Mononuclear cell (primary cell): ENCODE results near the gene DLEC1. TPM values are rescaled to one million over a fixed set of nuclear protein-coding genes. Genes with fewer than 3 reads are reported as not detected.

ENCODE experiments used
- H3K27me3 ChIP-seq: 2 replicates; pipeline ENCODE4 v1.6.0; 2011; ENCODE audit warnings: low read length, control low read depth; ENCODE audit not compliant: insufficient read depth
- H3K4me1 ChIP-seq: 2 replicates; pipeline ENCODE4 v1.5.1; 2011; ENCODE audit warnings: mild to moderate bottlenecking, low read length, control low read depth; ENCODE audit not compliant: insufficient read depth
- H3K4me3 ChIP-seq: 2 replicates; pipeline ENCODE4 v1.5.1; 2011; ENCODE audit warnings: mild to moderate bottlenecking, low read length, moderate library complexity
- H3K9me3 ChIP-seq: 2 replicates; pipeline ENCODE4 v1.5.1; 2011; ENCODE audit warnings: low read depth, mild to moderate bottlenecking, control low read depth, low read length
- total RNA-seq: library from RNA; depleted of rRNA; stranded (reverse); fragments of >200 nt; gene quantifications from one replicate; pipeline ENCODE4 v1.2.3, GENCODE V29; 2012

The DLEC1 gene
- total RNA-seq, 1 donor: 1.7 TPM

GRCh38 chr3:38006445-38006995 lies 32.5 kb upstream of the DLEC1 start:
- H3K9me3 ChIP-seq: no peaks in the 10 kb centered on the region
- peaks cover 7% of the 10 kb centered on the region for H3K4me1 ChIP-seq
- H3K4me3 ChIP-seq: no peak overlapping the region
- H3K27me3 ChIP-seq: no peaks in the 10 kb centered on the region

GRCh38 chr3:38007754-38008090 lies 31.3 kb upstream of the DLEC1 start:
- H3K4me3 ChIP-seq: no peak overlapping the region
- H3K27me3 ChIP-seq: no peaks in the 10 kb centered on the region
- peaks cover 7% of the 10 kb centered on the region for H3K4me1 ChIP-seq
- H3K9me3 ChIP-seq: no peaks in the 10 kb centered on the region

- Histone ChIP-seq H3K4me1 (peaks cover 7% of the 10 kb centered on the region), H3K4me3 (no peak overlapping the region), H3K27me3 (no peaks in the 10 kb centered on the region), H3K9me3 (no peaks in the 10 kb centered on the region)
Observed at GRCh38 chr3:38008191-38008701, 30.8 kb upstream of the DLEC1 start.

DNA sequence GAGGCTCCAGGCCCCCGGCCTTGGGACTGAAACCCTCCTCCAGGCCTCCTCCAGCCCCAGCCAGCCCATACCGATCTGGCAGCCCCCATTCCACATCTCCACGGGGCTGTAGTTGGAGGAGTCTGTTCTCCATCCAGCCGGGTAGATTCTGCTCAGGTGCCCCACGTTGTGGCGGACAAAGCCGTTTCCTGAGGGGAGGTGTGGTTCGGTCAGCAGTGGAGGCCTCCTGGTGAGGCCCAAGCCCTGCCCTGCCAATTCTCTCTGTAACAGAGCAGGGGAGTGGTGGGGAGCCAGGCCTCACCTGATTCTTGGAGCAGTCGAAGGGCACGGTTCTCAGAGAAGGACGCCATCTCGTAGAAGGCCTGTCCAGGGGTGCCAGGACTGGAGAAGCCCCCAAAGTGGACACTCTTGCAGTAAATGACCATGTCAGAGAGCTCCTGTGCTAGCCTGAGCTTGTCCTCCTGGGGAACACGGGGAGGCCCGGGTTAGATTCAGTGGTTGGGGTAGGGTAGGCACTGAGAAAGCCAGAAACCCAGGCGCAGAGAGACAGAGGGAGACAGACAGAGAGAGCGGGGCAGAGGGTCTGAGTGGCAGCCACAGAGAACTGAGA lies 29.9 kb upstream of the DLEC1 start:
- Histone ChIP-seq H3K27me3 (no peaks in the 10 kb centered on the region), H3K4me3 (no peak overlapping the region), H3K9me3 (no peaks in the 10 kb centered on the region), H3K4me1 (peaks cover 3% of the 10 kb centered on the region)

- H3K4me1 ChIP-seq: peaks cover 3% of the 10 kb centered on the region
- H3K27me3 ChIP-seq: no peaks in the 10 kb centered on the region
- no peak overlapping the region for H3K4me3 ChIP-seq
- H3K9me3 ChIP-seq: no peaks in the 10 kb centered on the region
Observed at GRCh38 chr3:38009807-38010591, 29.0 kb upstream of the DLEC1 start.

DNA sequence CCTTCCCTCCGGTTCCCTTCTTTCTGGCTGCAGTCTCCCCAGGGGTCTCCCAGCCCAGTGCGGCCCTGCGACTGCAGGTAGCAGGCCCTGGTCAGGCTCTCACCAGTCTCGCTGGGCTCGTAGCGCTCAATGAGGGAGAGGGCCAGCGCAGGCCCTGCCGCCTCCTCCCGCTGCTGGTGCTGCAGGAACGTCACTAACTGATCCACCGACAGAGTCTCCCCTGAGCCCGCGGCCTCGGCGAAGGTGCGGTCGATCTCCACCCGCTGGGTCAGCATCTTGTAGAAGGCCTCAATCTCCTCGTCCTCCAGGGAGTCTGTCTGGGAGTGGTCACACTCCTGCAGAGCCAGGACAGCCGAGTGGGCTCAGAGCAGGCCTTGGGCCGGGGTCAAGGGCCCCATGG lies 27.9 kb upstream of the DLEC1 start:
- Histone ChIP-seq H3K4me1 (peaks cover 3% of the 10 kb centered on the region), H3K9me3 (no peaks in the 10 kb centered on the region), H3K27me3 (no peaks in the 10 kb centered on the region), H3K4me3 (no peak overlapping the region)

GRCh38 chr3:38015485-38015884 lies 23.5 kb upstream of the DLEC1 start:
- Histone ChIP-seq H3K4me1 (no peaks in the 10 kb centered on the region), H3K27me3 (no peaks in the 10 kb centered on the region), H3K4me3 (no peak overlapping the region), H3K9me3 (no peaks in the 10 kb centered on the region)

- H3K4me1 ChIP-seq: no peaks in the 10 kb centered on the region
Observed at GRCh38 chr3:38015984-38016383, 23.0 kb upstream of the DLEC1 start.

GRCh38 chr3:38016410-38016809 lies 22.6 kb upstream of the DLEC1 start:
- H3K4me1 ChIP-seq: no peaks in the 10 kb centered on the region
- no peaks in the 10 kb centered on the region for H3K9me3 ChIP-seq
- H3K4me3 ChIP-seq: no peak overlapping the region
- H3K27me3 ChIP-seq: no peaks in the 10 kb centered on the region

More at GRCh38 chr3:38015984-38016383, 23.0 kb upstream of the DLEC1 start:
- Histone ChIP-seq H3K9me3 (no peaks in the 10 kb centered on the region), H3K27me3 (no peaks in the 10 kb centered on the region), H3K4me3 (no peak overlapping the region)

- no peaks in the 10 kb centered on the region for H3K9me3 ChIP-seq
- no peaks in the 10 kb centered on the region for H3K4me1 ChIP-seq
- H3K4me3 ChIP-seq: no peak overlapping the region
- no peaks in the 10 kb centered on the region for H3K27me3 ChIP-seq
Observed at GRCh38 chr3:38016847-38017444, 22.1 kb upstream of the DLEC1 start.

DNA sequence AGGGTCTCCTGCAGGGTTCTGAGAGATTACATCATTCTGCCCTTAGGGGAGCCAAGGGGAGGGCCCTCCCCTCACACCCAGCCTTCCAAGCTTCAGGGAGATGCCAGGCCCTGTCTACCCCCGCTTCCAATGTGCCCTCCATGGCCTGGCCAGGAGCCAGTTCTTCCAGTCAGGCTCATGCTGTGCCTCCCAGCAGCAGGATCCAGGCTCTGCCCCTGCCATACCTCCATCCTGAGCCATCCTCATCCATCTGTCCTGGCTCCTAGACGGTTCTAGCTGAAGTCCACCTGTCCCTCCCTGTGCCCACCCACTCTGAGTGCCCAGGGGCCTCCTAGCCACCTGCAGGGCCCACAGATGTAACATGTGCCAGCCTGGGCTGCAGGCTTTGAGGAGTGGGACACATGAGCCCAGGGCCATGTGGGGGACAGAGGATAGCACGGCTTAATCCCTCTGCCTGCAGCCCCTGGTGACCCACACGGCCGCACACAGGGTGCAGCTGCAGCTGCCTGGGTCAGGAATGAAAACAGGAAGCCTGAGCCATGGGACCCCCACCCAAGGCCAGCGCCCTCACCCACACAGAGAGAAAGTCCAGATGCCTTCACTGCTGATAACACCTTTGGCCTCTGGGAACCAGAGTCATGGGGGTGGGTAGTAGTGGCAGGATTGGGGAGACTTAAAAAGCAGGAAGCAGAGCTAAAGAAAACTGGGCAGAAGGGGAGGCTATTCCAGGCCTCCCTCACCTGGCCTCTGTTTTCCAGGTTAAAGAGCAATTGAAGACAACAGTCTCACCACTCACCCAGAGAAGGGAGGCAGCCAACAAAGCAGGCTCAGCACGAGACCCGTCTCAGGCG lies 21.3 kb upstream of the DLEC1 start:
- H3K27me3 ChIP-seq: no peaks in the 10 kb centered on the region
- H3K4me3 ChIP-seq: no peak overlapping the region
- H3K4me1 ChIP-seq: peaks cover 3% of the 10 kb centered on the region
- H3K9me3 ChIP-seq: no peaks in the 10 kb centered on the region

- Histone ChIP-seq H3K4me3 (no peak overlapping the region), H3K27me3 (no peaks in the 10 kb centered on the region), H3K4me1 (peaks cover 7% of the 10 kb centered on the region), H3K9me3 (no peaks in the 10 kb centered on the region)
Observed at GRCh38 chr3:38018296-38019266, 20.4 kb upstream of the DLEC1 start.

- peaks cover 14% of the 10 kb centered on the region for H3K4me1 ChIP-seq
- H3K9me3 ChIP-seq: no peaks in the 10 kb centered on the region
Observed at GRCh38 chr3:38019658-38020341, 19.2 kb upstream of the DLEC1 start.

More at GRCh38 chr3:38019658-38020341, 19.2 kb upstream of the DLEC1 start:
- no peaks in the 10 kb centered on the region for H3K27me3 ChIP-seq
- no peak overlapping the region for H3K4me3 ChIP-seq
